Muscle of back (tissue), 11 donors: ENCODE measurements around the gene TMEM184B. TPM values are rescaled to one million over a fixed set of nuclear protein-coding genes. Genes with fewer than 3 reads are reported as not detected.

Experiments used
- DNase-seq, 3 donors: peaks; one replicate each; pipeline versions ENCODE4 v3.0.0 to v3.0.0-alpha.2; 2013
- polyA plus RNA-seq, 10 donors: library from polyadenylated mRNA; unstranded; fragments of 120-200 nt; gene quantifications; one replicate each; pipeline ENCODE4 v1.2.1, GENCODE V29; 2013; ENCODE audit not compliant: insufficient read length in 10 of 10

The TMEM184B gene
- polyA plus RNA-seq, 10 donors, result 53.4 to 76.1 (median 68.1) TPM

DNA sequence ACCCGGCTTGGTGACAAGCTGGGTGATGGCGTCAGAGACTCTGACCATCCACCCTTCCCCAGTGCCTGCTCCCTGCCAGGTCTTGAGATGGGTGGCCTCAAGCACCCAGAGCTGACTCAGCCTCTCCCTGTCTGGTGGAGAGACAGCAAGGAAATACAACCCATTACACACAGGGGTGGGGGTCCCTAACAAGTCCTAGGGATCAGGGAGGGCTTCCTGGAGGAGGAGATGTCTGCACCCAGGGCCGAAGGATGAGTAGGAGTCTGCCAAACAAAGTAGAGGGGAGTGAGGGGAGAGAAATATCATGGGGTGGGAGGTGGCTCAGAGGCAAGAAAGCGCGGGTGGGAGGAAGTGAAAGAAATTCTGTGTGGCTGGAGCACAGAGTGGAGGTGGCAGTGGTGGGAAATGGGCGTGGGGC, 64.2 kb downstream of the TMEM184B start:
- no peak for DNase-seq

GRCh38 chr22:38207898-38208432, 64.8 kb downstream of the TMEM184B start:
- DNase-seq, result no peak

- peak; percentile 85 to 95 (median 94) for DNase-seq
Observed at GRCh38 chr22:38205261-38206128, 67.3 kb downstream of the TMEM184B start.

GRCh38 chr22:38204784-38205183, 68.0 kb downstream of the TMEM184B start:
- DNase-seq, result no peak

GRCh38 chr22:38203855-38204514, 68.8 kb downstream of the TMEM184B start:
- DNase-seq, result no peak

DNA sequence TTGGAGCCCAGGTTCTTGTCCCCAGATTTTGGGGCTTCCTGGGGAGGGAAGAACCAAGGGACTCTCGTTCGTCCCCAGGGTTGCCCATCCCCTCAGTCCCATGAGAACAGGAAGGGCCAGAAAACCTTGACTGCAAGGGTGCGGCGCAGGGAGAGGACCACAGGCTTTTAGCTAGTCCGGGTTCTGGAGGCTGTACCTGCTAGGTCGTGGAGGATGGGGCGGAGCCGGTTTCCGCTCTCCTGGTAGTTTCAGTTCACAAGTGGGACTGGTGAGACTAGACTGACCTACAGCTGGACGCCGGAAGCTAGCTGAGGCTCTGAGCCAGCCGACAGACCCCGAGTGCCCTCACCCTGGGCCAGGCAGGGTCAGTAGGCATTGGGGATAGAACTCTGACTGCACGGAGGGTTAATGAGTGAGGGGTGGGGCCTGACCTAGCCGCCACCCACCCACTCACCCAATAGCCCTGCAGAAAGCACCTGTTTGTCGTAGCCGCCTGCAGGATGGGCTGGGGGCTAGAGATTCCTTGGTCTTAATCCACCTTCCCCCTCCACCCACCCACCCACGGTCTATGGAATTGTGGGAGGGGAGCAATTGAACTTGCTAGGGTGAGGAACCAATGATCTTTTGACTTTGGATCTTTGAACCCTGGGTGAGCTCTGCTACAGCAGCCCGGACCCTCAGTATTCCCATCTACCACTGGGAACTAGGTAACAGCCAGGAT, 69.6 kb downstream of the TMEM184B start:
- DNase-seq, result peak in 1 of 3 donors; percentile 53

- DNase-seq, result peak; percentile 81 to 95 (median 90)
Observed at GRCh38 chr22:38202437-38203089, 70.2 kb downstream of the TMEM184B start.

- peak; percentile 97 to 98 (median 97) for DNase-seq
Observed at GRCh38 chr22:38201711-38202436, 70.9 kb downstream of the TMEM184B start, which contains the start of gene MAFF. Gene MAFF, plus strand, starts transcription at chr22:38201994. Its CDS starts 11,860 bp downstream, at chr22:38213854.

GRCh38 chr22:38201371-38201710, 71.5 kb downstream of the TMEM184B start:
- no peak for DNase-seq

- DNase-seq, result no peak
Observed at GRCh38 chr22:38199826-38200559, 72.8 kb downstream of the TMEM184B start.

- DNase-seq, result no peak
Observed at GRCh38 chr22:38196791-38197419, 75.9 kb downstream of the TMEM184B start.

DNA sequence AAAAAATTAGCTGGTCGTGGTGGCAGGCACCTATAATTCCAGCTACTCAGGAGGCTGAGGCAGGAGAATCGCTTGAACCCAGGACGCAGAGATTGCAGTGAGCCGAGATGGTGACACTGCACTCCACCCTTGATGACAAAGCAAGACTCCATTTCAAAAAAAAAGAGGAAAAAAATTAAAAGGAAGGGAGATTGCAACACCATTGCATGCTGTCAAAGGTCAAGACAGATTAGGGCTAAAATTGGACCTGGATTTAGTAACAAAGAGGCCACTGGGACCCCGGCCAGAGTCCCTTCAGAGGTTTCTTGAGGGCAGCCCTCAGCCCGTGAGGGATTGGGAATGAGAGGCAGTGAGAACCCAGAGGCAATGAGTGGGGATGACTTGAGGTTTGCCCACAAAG, 79.2 kb downstream of the TMEM184B start:
- no peak for DNase-seq

- no peak for DNase-seq
Observed at GRCh38 chr22:38192475-38192863, 80.3 kb downstream of the TMEM184B start.

GRCh38 chr22:38191731-38192474, 80.9 kb downstream of the TMEM184B start:
- no peak for DNase-seq

DNA sequence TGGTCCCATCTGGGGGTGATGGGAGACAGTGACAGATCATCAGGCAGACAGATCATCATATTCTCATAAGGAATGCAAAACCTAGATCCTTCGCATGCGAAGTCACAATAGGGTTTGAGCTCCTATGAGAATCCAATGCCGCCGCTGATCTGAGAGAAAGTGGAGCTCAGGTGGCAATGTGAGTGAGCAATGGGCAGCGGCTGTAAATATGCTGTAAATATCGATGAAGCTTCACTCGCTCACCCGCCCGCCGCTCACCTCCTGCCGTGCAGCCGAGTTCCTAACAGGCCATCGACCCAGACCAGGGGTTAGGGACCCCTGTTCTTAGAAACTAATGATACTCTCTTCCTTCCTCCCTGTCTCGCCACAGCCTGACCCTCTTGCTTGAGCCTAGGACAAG, 81.8 kb downstream of the TMEM184B start:
- no peak for DNase-seq

- no peak for DNase-seq
Observed at GRCh38 chr22:38190581-38190980, 82.2 kb downstream of the TMEM184B start.

DNA sequence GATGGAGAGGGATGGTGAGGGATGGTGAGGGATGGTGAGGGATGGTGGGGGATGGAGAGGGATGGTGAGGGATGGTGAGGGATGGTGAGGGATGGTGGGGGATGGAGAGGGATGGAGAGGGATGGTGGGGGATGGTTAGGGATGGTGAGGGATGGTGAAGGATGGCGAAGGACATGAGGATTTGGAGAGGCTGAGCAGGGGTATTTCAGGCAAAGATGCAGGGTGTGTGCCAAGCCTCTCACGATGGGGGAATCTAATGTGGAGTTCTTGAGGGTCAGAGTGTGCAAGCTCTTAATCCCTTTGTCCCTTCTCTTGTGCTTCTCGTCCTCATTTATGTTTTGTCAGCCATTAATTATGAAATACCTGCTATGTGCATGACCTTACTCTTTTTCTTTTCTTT, 83.7 kb downstream of the TMEM184B start:
- DNase-seq, result no peak

- no peak for DNase-seq
Observed at GRCh38 chr22:38187413-38188212, 85.2 kb downstream of the TMEM184B start.
